Caco-2 (cell line): ENCODE results near the gene TAP2. TPM values are rescaled to one million over a fixed set of nuclear protein-coding genes. Genes with fewer than 3 reads are reported as not detected.

Experiments
- BruUV-seq: library from RNA; stranded (reverse); fragments of 400-500 nt; replicated peaks from 2 replicates; lab custom pipeline; 2021; lab: Mats Ljungman, UMichigan
- CTCF ChIA-PET: fragments of 300-600 bp; sonication (Branson Sonifier 250); formaldehyde crosslinking; loops from one replicate; lab custom pipeline; 2022; ENCODE audit warnings: antibody characterized with exemption; lab: Charles Lee
- POLR2A ChIA-PET: fragments of 300-600 bp; sonication (Branson Sonifier 250); formaldehyde crosslinking; loops from one replicate; lab custom pipeline; 2022; ENCODE audit warnings: antibody characterized with exemption; lab: Charles Lee
- DNase-seq, 2 experiments: peaks; one replicate each; pipeline versions ENCODE4 v3.0.0 to v3.0.0-alpha.2; 2020 to 2022
- H3K27me3 ChIP-seq: replicated peaks from 2 replicates; pipeline ENCODE4 v1.6.0; 2011; ENCODE audit warnings: low read length; ENCODE audit not compliant: control insufficient read depth, insufficient read depth
- H3K36me3 ChIP-seq: 2 replicates; pipeline ENCODE4 v1.5.1; 2011; ENCODE audit warnings: low read length; ENCODE audit not compliant: control insufficient read depth, insufficient read depth
- H3K4me1 ChIP-seq: fragments of 250-450 bp; sonication (Bioruptor Pico); 2 replicates; pipeline ENCODE4 v1.5.1; 2020; ENCODE audit warnings: mild to moderate bottlenecking
- H3K4me3 ChIP-seq: 2 replicates; pipeline ENCODE4 v1.5.1; 2011; ENCODE audit warnings: low read depth, mild to moderate bottlenecking, control low read depth, low read length
- H3K9me3 ChIP-seq: fragments of 250-450 bp; sonication (Bioruptor Pico); 2 replicates; pipeline ENCODE4 v1.5.1; 2020; ENCODE audit warnings: mild to moderate bottlenecking, moderate library complexity
- H3K27ac Mint-ChIP-seq: one replicate; pipeline ENCODE4 v1.8.0; 2022; ENCODE audit warnings: mixed read lengths; ENCODE audit not compliant: unreplicated experiment
- H3K27me3 Mint-ChIP-seq: one replicate; pipeline ENCODE4 v1.8.0; 2022; ENCODE audit warnings: mixed read lengths; ENCODE audit not compliant: insufficient read depth, unreplicated experiment
- H3K36me3 Mint-ChIP-seq: one replicate; pipeline ENCODE4 v1.8.0; 2022; ENCODE audit warnings: mild to moderate bottlenecking, mixed read lengths; ENCODE audit not compliant: insufficient read depth, unreplicated experiment
- H3K4me1 Mint-ChIP-seq: one replicate; pipeline ENCODE4 v1.8.0; 2022; ENCODE audit warnings: low read depth, mixed read lengths; ENCODE audit not compliant: unreplicated experiment
- H3K4me3 Mint-ChIP-seq: one replicate; pipeline ENCODE4 v1.8.0; 2022; ENCODE audit warnings: mild to moderate bottlenecking, moderate library complexity, mixed read lengths; ENCODE audit not compliant: unreplicated experiment
- H3K9me3 Mint-ChIP-seq: one replicate; pipeline ENCODE4 v1.8.0; 2022; ENCODE audit warnings: mixed read lengths; ENCODE audit not compliant: unreplicated experiment
- intact Hi-C: fragments of 100-400 bp; cut with micrococcal nuclease; formaldehyde crosslinking; loops from one replicate; pipeline ENCODE4 v1.10.0; 2022; ENCODE audit not compliant: unreplicated experiment
- total RNA-seq: library from RNA; stranded (reverse); gene quantifications from 2 replicates; pipeline ENCODE4 v1.2.3, GENCODE V29; 2022
- TF ChIP-seq, protein P1 (sequence below), 2 experiments: fragments of 200-600 bp in 1 of 2; IDR thresholded peaks; 1 replicate in 1 of 2; 2 replicates in 1 of 2; pipeline versions ENCODE4 v1.5.1 to v1.8.0; 2011 to 2022; ENCODE audit warnings: antibody characterized with exemption in 1 of 2, control low read depth in 1 of 2, inconsistent platforms in 1 of 2, low read depth in 1 of 2, low read length in 1 of 2, mild to moderate bottlenecking in 1 of 2, moderate library complexity in 1 of 2; ENCODE audit not compliant: insufficient read depth in 1 of 2, severe bottlenecking in 1 of 2, unreplicated experiment in 1 of 2

The TAP2 gene
- total RNA-seq, 1 experiment from 2014 or later = 10.3 TPM

DNA sequence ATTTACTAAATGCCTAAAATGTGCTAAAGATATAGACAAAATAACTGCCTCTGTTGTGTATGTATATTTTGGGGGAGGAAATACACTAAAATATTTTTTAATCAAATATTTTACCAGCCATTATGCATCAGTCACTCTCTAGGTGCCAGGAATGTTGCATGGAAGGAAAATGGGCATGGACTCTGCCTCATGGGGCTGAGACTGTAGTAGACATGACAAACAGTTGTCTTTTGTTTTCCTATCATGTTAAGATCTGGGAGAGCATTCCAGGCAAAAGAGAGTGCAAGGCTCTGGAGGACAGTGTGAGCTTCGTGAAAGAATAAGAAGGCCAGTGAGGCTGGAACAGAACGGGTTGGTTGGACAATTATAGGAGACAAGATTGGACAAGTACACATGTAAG lies 48.2 kb downstream of the TAP2 start:
- Histone ChIP-seq H3K4me3 (no peak overlapping the region), H3K9me3 (no peaks in the 10 kb centered on the region; the same call in 1 of the 2 replicates), H3K4me1 (no peaks in the 10 kb centered on the region), H3K27me3 (no peaks in the 10 kb centered on the region), H3K36me3 (no peaks in the 10 kb centered on the region)
- no peak for DNase-seq
- Mint-ChIP-seq H3K36me3 (no peaks in the 10 kb centered on the region), H3K4me1 (no peaks in the 10 kb centered on the region), H3K27ac (no peak overlapping the region), H3K27me3 (peaks cover 9% of the 10 kb centered on the region), H3K4me3 (no peak overlapping the region), H3K9me3 (no peaks in the 10 kb centered on the region)
- ChIA-PET POLR2A (no interaction called here), CTCF (no interaction called here)
- no TSS peak for BruUV-seq
- intact Hi-C loops = loop anchor here (10.0 kb wide), 1 partner anchor 546 kb away; no protein-coding TSS in a partner anchor
- TF ChIP-seq, protein P1, sequence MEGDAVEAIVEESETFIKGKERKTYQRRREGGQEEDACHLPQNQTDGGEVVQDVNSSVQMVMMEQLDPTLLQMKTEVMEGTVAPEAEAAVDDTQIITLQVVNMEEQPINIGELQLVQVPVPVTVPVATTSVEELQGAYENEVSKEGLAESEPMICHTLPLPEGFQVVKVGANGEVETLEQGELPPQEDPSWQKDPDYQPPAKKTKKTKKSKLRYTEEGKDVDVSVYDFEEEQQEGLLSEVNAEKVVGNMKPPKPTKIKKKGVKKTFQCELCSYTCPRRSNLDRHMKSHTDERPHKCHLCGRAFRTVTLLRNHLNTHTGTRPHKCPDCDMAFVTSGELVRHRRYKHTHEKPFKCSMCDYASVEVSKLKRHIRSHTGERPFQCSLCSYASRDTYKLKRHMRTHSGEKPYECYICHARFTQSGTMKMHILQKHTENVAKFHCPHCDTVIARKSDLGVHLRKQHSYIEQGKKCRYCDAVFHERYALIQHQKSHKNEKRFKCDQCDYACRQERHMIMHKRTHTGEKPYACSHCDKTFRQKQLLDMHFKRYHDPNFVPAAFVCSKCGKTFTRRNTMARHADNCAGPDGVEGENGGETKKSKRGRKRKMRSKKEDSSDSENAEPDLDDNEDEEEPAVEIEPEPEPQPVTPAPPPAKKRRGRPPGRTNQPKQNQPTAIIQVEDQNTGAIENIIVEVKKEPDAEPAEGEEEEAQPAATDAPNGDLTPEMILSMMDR (IDR thresholded peaks at IDR 0.05; ENCODE audit: insufficient read depth in 1 of 2, low read depth in 1 of 2, low read length in 1 of 2, severe bottlenecking in 1 of 2, unreplicated experiment in 1 of 2) = no peak

Other genes starting within 250 kb of the TAP2 start
- not detected in 2 replicates for gene HLA-DRB1, start 248.9 kb downstream of the TAP2 start, total RNA-seq
- not detected in 2 replicates for gene HLA-DQA1, start 201.3 kb downstream of the TAP2 start, total RNA-seq
- not detected in 2 replicates for gene HLA-DQB1, start 172.1 kb downstream of the TAP2 start, total RNA-seq
- not detected in 2 replicates for gene HLA-DQA2, start 97.3 kb downstream of the TAP2 start, total RNA-seq
- gene HLA-DQB2, start 75.2 kb downstream of the TAP2 start, total RNA-seq = not detected in 2 replicates
- 0.61 and 0.65 TPM in 2 replicates for gene HLA-DOB, start 21.7 kb downstream of the TAP2 start, total RNA-seq
- 3.7 and 3.9 TPM in 2 replicates for gene PSMB8, start 5.3 kb upstream of the TAP2 start, total RNA-seq
- gene TAP1, start 15.0 kb upstream of the TAP2 start, total RNA-seq = 2.4 and 3.7 TPM in 2 replicates
- 1.3 TPM in 1 of 2 replicates, not detected in the other for gene PSMB9, start 15.5 kb upstream of the TAP2 start, total RNA-seq
- gene HLA-DMB, start 102.3 kb upstream of the TAP2 start, total RNA-seq = not detected in 2 replicates
- gene HLA-DMA, start 114.4 kb upstream of the TAP2 start, total RNA-seq = 1.6 and 2.1 TPM in 2 replicates
- 199 and 200 TPM in 2 replicates for gene BRD2, start 129.9 kb upstream of the TAP2 start, total RNA-seq
- gene HLA-DOA, start 170.9 kb upstream of the TAP2 start, total RNA-seq = not detected in 2 replicates
- not detected in 2 replicates for gene HLA-DPA1, start 234.9 kb upstream of the TAP2 start, total RNA-seq
- not detected in 2 replicates for gene HLA-DPB1, start 237.3 kb upstream of the TAP2 start, total RNA-seq